Activated CD4-positive, alpha-beta T cell treated with anti-CD3 and anti-CD28 coated beads, Interleukin-2, amount 10 ng/mL, durations not matched to agents 7 days and 5 days (primary cell): ENCODE measurements around the gene MPHOSPH6. TPM values are rescaled to one million over a fixed set of nuclear protein-coding genes. Genes with fewer than 3 reads are reported as not detected.

Source experiments
- CTCF ChIA-PET: fragments of 350-600 bp; sonication (Branson Sonifier 250); formaldehyde crosslinking; loops from one replicate; lab custom pipeline; 2021; ENCODE audit warnings: antibody characterized with exemption; lab: Charles Lee
- POLR2A ChIA-PET: fragments of 350-600 bp; sonication (Branson Sonifier 250); formaldehyde crosslinking; loops from one replicate; lab custom pipeline; 2021; ENCODE audit warnings: antibody characterized with exemption; lab: Charles Lee
- DNase-seq: peaks from one replicate; pipeline ENCODE4 v3.0.0-alpha.2; 2020
- H3K27ac Mint-ChIP-seq: one replicate; pipeline ENCODE4 v1.8.0; 2021; ENCODE audit warnings: mild to moderate bottlenecking, moderate library complexity, mixed read lengths
- H3K27me3 Mint-ChIP-seq: one replicate; pipeline ENCODE4 v1.8.0; 2021; ENCODE audit warnings: mixed read lengths
- H3K36me3 Mint-ChIP-seq: one replicate; pipeline ENCODE4 v1.8.0; 2021; ENCODE audit warnings: low read depth, mixed read lengths
- H3K4me1 Mint-ChIP-seq: one replicate; pipeline ENCODE4 v1.8.0; 2021; ENCODE audit warnings: mixed read lengths
- H3K4me3 Mint-ChIP-seq: one replicate; pipeline ENCODE4 v1.8.0; 2021; ENCODE audit warnings: mild to moderate bottlenecking, moderate library complexity, mixed read lengths
- H3K9me3 Mint-ChIP-seq: one replicate; pipeline ENCODE4 v1.8.0; 2021; ENCODE audit warnings: mixed read lengths
- total RNA-seq, 2 experiments: library from RNA; stranded (reverse); gene quantifications; one replicate each; pipeline ENCODE4 v1.2.3, GENCODE V29; 2021

The MPHOSPH6 gene
- total RNA-seq, 2 experiments from 2014 or later: 36.7 to 39.0 TPM

- ChIA-PET CTCF (no interaction called here), POLR2A (no interaction called here)
- no peak for DNase-seq
- no peaks in the 10 kb centered on the region for H3K36me3 Mint-ChIP-seq
- no peaks in the 10 kb centered on the region for H3K4me1 Mint-ChIP-seq
- H3K4me3 Mint-ChIP-seq: no peak overlapping the region
- no peaks in the 10 kb centered on the region for H3K9me3 Mint-ChIP-seq
- peaks cover 2% of the 10 kb centered on the region for H3K27me3 Mint-ChIP-seq
- H3K27ac Mint-ChIP-seq: no peak overlapping the region
Measured at GRCh38 chr16:82105107-82105506, 64.9 kb downstream of the MPHOSPH6 start.

Other genes starting within 250 kb of the MPHOSPH6 start
- 10 to 100 TPM; 10.2 to 11.5 TPM for gene SDR42E1, start 158.8 kb downstream of the MPHOSPH6 start, total RNA-seq
- not detected for gene HSD17B2, start 135.0 kb downstream of the MPHOSPH6 start, total RNA-seq